Activated T-cell treated with anti-CD3 and anti-CD28 coated beads for 4 hours (primary cell): ENCODE results near the gene TRIP12.
"Not testable (repeated sequence)": the region's sequence is repeated elsewhere in the genome, so short reads cannot be mapped to it uniquely, and the experiment has no call there.

ENCODE experiments used
- DNase-seq: peaks from one replicate; pipeline ENCODE4 v3.0.0-alpha.2; 2020

Gene TRIP12

GRCh38 chr2:229920011-229920641 is 1.7 kb downstream of the TRIP12 start:
- DNase-seq = no peak

- no peak for DNase-seq
Measured at GRCh38 chr2:229917793-229918192, 4.0 kb downstream of the TRIP12 start.

GRCh38 chr2:229914171-229914570 is 7.6 kb downstream of the TRIP12 start:
- no peak for DNase-seq

- no peak for DNase-seq
Measured at GRCh38 chr2:229910832-229911412, 10.9 kb downstream of the TRIP12 start.

- no peak for DNase-seq
Measured at GRCh38 chr2:229910147-229910831, 11.5 kb downstream of the TRIP12 start.

- no peak for DNase-seq
Measured at GRCh38 chr2:229909090-229909489, 12.7 kb downstream of the TRIP12 start.

GRCh38 chr2:229905601-229906000 is 16.2 kb downstream of the TRIP12 start:
- no peak for DNase-seq

GRCh38 chr2:229903037-229903436 is 18.8 kb downstream of the TRIP12 start:
- no peak for DNase-seq

- DNase-seq = no peak
Measured at GRCh38 chr2:229901819-229902218, 20.0 kb downstream of the TRIP12 start.

GRCh38 chr2:229900514-229900913 is 21.3 kb downstream of the TRIP12 start:
- DNase-seq = not testable (repeated sequence)

GRCh38 chr2:229900012-229900411 is 21.8 kb downstream of the TRIP12 start:
- no peak for DNase-seq

- no peak for DNase-seq
Measured at GRCh38 chr2:229899604-229900003, 22.2 kb downstream of the TRIP12 start.

- no peak for DNase-seq
Measured at GRCh38 chr2:229896857-229897256, 25.0 kb downstream of the TRIP12 start.

GRCh38 chr2:229889023-229889422 is 32.8 kb downstream of the TRIP12 start:
- DNase-seq = no peak

- DNase-seq = no peak
Measured at GRCh38 chr2:229888031-229888430, 33.8 kb downstream of the TRIP12 start.

GRCh38 chr2:229887441-229887840 is 34.4 kb downstream of the TRIP12 start:
- DNase-seq = no peak

- no peak for DNase-seq
Measured at GRCh38 chr2:229884775-229885699, 36.8 kb downstream of the TRIP12 start.

GRCh38 chr2:229882583-229882982 is 39.2 kb downstream of the TRIP12 start:
- DNase-seq = no peak

- DNase-seq = no peak
Measured at GRCh38 chr2:229880892-229881586, 40.8 kb downstream of the TRIP12 start.

- no peak for DNase-seq
Measured at GRCh38 chr2:229879191-229879950, 42.4 kb downstream of the TRIP12 start.

GRCh38 chr2:229875549-229875948 is 46.3 kb downstream of the TRIP12 start:
- no peak for DNase-seq

GRCh38 chr2:229874647-229875046 is 47.2 kb downstream of the TRIP12 start:
- no peak for DNase-seq
